HT1080 (cell line): ENCODE results near the gene CA11. TPM values are rescaled to one million over a fixed set of nuclear protein-coding genes. Genes with fewer than 3 reads are reported as not detected.

Experiments used
- DNase-seq: peaks from one replicate; pipeline ENCODE4 v3.0.0-alpha.2; 2015; ENCODE audit warnings: low read depth
- total RNA-seq: library from RNA; depleted of rRNA; stranded (reverse); fragments of >200 nt; shearing (Covaris generic); gene quantifications from 2 replicates; pipeline ENCODE4 v1.2.3, GENCODE V29; 2014

Gene CA11
- total RNA-seq, 1 experiment from 2014 or later: 1.4 TPM

GRCh38 chr19:48629599-48630295 lies 16.2 kb downstream of the CA11 start:
- DNase-seq: no peak

DNA sequence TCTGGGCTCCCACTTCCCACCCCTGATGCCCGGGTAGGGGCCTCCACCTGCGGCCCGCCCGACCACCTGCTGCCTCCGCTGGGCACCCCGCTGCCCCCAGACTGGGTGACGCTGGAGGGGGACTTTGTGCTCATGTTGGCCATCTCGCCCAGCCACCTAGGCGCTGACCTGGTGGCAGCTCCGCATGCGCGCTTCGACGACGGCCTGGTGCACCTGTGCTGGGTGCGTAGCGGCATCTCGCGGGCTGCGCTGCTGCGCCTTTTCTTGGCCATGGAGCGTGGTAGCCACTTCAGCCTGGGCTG lies 16.7 kb downstream of the CA11 start:
- DNase-seq: no peak

GRCh38 chr19:48628486-48629296 lies 17.3 kb downstream of the CA11 start:
- no peak for DNase-seq

- no peak for DNase-seq
Observed at GRCh38 chr19:48627865-48628314, 18.1 kb downstream of the CA11 start.

GRCh38 chr19:48627201-48627864 lies 18.7 kb downstream of the CA11 start:
- DNase-seq: peak; percentile 45

GRCh38 chr19:48625891-48626327 lies 20.1 kb downstream of the CA11 start:
- no peak for DNase-seq

- no peak for DNase-seq
Observed at GRCh38 chr19:48624791-48625723, 20.9 kb downstream of the CA11 start.

GRCh38 chr19:48624067-48624594 lies 21.9 kb downstream of the CA11 start:
- DNase-seq: peak; percentile 94

GRCh38 chr19:48623556-48624066 lies 22.4 kb downstream of the CA11 start:
- DNase-seq: no peak

DNA sequence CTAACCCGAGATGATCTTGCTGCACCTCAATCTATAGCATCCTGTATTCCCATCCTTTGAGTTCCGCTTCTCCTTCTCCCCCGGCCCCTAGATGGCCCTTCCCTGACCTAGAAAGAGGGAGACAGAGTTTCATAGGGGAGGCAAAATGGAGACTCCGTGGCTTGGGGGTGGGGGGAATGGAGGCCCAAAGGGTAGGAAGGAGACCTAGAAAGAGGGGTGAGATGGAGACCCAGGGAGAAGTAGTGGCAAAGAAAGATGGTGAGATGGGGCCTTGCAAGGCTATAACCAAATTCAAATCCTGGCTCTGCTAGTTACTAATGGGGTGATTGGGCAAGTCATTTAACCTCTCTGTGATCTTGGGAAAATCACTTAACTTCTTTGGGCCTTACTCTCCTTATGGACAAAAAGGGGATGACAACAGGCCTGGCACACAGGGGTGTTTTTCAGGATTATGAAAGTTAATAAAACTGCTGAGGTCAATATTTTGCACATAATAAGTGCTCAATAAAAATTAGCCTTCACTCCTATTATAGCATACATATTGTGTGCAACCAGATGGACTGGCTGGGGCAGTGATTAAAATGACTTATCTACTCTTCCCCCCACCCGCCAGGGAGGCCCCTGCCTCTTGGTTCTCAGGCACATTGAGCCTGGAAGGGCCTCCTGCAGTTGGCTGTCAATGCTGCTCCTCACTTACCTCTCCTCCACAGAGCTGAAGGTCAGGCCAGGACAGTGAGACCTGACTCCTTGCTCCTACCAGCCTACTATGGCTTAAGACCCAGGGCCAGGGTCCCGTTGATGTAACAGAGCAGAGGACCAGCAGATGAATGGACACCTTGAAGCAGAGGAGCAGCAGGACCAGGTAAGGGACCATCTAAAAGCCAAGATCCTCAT lies 26.0 kb downstream of the CA11 start:
- no peak for DNase-seq

- peak; percentile 99 for DNase-seq
Observed at GRCh38 chr19:48618916-48619691, 26.9 kb downstream of the CA11 start, which contains the start of the genes RPL18 and SPHK2. TSS of gene RPL18 (minus strand) at chr19:48619178. CDS start at chr19:48619143, 35 bp downstream. TSS of gene SPHK2 (plus strand) at chr19:48619506. CDS start at chr19:48620515, 1,009 bp downstream.

DNA sequence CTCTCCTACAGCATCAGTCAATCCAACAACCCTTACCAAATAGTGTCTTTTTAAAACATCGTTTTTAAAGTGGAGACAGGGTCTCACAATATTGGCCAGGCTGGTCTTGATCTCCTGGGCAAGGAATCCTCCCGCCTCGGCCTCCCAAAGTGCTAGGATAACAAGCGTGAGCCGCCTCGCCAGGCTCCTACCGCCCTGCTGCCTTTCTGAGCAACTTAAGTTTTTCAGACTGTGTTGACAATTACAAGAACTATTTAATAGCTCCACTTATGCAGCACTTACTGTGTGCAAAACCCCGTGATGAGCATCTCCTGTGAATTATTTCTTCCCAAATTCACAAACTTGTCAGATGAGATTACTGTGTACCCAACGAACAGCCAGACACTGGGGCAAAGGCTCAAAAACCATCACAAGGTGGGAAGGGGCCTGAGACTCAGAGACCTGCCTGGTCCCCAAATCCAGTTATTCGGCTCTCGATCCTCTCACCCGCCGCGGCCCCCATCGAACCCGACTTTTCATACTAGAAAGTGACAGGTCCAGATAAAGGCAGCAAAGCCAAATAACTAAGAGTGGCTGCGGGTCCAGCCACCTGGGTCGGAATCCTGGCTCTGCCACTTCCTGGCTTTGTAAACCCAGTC lies 27.6 kb downstream of the CA11 start:
- DNase-seq: no peak

- no peak for DNase-seq
Observed at GRCh38 chr19:48617146-48617937, 28.6 kb downstream of the CA11 start.

- no peak for DNase-seq
Observed at GRCh38 chr19:48616491-48617056, 29.4 kb downstream of the CA11 start.

- no peak for DNase-seq
Observed at GRCh38 chr19:48616041-48616436, 29.9 kb downstream of the CA11 start.

GRCh38 chr19:48615231-48616040 lies 30.6 kb downstream of the CA11 start:
- DNase-seq: no peak
